ENCODE results near the gene LRRN4CL.
"Not testable (repeated sequence)": the region's sequence is repeated elsewhere in the genome, so short reads cannot be mapped to it uniquely, and the experiment has no call there.

The LRRN4CL gene

DNA sequence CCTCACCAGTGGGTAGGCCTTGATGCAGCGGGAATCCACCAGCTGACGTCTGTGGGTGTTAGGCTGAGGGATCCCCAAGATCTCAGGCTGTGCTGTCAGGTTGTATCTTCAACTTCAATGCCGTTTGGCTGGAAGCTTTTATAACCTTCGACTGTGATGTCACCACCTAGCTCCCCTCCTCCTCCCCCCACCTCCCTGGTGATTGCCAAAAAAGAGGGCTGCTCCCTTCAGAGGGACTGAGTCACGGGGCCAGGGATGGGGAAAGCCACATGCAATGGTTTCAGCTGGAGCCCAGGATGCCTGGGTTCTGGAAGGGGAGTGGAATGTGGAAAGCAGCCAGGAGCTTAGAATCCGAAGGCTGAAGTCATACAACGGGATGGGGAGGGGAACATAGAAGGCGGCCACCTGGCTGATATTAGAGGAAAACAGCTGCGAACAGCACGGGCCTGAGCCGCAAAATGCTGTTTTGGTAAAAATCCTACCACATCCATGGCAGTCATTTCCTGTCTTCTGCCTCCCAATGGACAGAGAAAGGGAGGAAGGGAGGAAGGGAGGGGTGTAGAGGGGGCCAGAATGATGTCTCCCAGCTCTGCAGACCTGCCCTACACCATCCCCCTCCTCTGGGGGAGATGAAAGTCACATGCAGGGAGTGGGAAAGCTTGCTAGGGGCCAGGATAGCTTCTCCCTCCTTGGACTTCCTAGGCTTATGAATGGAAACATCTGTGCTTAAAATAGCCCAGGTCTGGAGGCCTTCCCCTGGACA lies at the start of gene LRRN4CL:
TSS of gene LRRN4CL (minus strand) at position 110 of the 763 bp plus-strand sequence. CDS start 1,022 bp downstream, outside the sequence.
- DNase-seq (ENCODE audit: low read depth): no peak
- TF ChIP-seq, protein P1, sequence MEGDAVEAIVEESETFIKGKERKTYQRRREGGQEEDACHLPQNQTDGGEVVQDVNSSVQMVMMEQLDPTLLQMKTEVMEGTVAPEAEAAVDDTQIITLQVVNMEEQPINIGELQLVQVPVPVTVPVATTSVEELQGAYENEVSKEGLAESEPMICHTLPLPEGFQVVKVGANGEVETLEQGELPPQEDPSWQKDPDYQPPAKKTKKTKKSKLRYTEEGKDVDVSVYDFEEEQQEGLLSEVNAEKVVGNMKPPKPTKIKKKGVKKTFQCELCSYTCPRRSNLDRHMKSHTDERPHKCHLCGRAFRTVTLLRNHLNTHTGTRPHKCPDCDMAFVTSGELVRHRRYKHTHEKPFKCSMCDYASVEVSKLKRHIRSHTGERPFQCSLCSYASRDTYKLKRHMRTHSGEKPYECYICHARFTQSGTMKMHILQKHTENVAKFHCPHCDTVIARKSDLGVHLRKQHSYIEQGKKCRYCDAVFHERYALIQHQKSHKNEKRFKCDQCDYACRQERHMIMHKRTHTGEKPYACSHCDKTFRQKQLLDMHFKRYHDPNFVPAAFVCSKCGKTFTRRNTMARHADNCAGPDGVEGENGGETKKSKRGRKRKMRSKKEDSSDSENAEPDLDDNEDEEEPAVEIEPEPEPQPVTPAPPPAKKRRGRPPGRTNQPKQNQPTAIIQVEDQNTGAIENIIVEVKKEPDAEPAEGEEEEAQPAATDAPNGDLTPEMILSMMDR (conservative IDR thresholded peaks at IDR 0.05; ENCODE audit: low read depth, low read length): no peak
- H3K4me3 ChIP-seq (ENCODE audit: low read length): no peak within 1 kb of the TSS

DNA sequence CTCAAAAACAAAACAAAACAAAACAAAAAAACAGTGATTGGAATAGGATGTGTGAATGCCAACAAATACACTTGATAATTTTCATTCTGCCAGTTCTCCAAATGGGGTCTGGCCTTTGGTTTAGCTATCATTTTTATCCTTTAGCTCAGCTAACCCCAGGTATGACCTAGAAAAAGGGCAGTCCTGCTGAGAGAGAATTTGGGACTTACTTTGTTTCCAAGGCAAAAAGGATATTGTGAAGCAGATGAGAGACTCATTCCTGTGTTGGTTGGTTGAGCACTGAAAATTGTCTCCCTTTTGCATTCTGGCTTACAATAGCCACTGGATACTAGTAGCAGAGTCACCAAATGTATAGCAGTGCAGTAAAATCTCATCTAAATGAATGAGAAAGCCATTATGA lies 47.9 kb upstream of the LRRN4CL start:
- TF ChIP-seq, protein P1 (conservative IDR thresholded peaks at IDR 0.05; ENCODE audit: low read depth, low read length): no peak
- no peak overlapping the region for H3K4me3 ChIP-seq (ENCODE audit: low read length)
- no peak for DNase-seq (ENCODE audit: low read depth)

DNA sequence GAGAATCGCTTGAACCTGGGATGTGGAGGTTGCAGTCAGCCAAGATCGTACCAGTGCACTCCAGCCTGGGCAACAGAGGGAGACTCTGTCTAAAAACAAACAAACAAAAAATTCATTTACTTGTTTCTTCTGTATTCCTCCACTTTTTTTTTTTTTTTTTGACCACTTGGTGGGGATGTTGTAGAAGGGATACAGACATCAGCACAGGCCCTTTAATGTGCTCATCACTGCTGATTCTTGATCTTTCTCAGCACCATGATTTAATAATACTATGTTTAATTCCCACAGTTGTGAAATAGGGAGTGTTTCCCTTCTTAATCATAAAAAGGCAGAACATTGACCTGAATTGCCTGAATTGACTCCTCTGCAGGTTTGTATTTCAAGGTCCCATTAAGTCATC lies 43.5 kb upstream of the LRRN4CL start:
- no peak for DNase-seq (ENCODE audit: low read depth)

DNA sequence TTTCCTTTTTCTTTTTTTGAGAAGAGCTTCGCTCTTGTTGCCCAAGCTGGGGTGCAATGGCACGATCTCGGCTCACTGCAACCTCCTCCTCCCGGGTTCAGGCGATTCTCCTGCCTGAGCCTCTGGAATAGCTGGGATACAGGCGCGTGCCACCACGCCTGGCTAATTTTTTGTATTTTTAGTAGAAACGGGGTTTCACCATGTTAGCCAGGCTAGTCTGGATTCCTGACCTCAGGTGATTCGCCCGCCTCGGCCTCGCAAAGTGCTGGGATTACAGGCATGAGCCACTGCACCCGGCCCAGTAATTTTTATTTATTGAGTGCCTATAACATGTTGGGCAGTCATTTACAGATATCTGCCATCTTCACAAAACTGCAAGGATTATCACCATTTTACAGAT lies 40.7 kb upstream of the LRRN4CL start:
- peak overlapping the region; percentile 84 for H3K4me3 ChIP-seq (ENCODE audit: low read length)
- DNase-seq (ENCODE audit: low read depth): not testable (repeated sequence)

More for the DNA sequence above, 43.5 kb upstream of the LRRN4CL start:
- TF ChIP-seq, protein P1 (conservative IDR thresholded peaks at IDR 0.05; ENCODE audit: low read depth, low read length): peak; percentile 8
- H3K4me3 ChIP-seq (ENCODE audit: low read length): no peak overlapping the region

DNA sequence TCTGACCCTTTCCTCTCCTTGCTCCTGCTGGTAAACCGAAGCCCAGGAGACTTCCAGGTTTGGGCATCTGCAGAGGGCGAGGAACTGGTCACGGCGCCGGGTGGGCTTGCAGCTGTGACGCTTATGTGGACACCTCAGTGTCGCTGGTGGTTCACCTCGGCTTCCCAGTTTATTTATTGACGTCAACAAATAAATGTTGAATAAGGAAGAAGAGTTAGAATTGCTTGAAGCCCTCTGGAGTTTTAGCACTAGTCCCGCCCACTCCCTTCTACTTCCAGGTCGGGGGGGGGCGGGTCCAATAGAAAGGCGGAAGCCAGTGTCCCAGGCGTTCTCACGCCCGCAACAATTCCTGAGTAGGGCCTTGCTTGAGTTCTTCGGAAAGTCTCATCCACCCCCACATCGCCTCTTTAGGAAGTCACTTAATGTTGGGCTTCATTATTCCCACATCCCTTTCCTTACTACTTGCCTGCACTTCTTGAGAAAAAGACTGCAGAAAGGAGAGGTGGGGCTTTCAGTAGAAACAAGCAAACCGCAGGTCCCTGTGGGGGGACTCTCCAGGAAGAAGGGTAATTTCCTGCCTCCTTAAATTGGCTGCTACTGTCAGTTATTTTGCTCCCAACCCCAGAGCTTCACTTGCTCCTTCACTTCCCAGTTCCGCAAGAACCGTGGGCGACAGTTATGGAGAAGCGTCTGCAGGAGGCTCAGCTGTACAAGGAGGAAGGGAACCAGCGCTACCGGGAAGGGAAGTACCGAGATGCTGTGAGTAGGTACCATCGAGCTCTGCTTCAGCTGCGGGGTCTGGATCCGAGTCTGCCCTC lies 39.0 kb upstream of the LRRN4CL start, which contains the start of gene TTC9C:
TSS of gene TTC9C (plus strand) at position 316 of the 818 bp plus-strand sequence. CDS start at position 679, 363 bp downstream.
- TF ChIP-seq, protein P1 (conservative IDR thresholded peaks at IDR 0.05; ENCODE audit: low read depth, low read length): no peak
- peak within 1 kb of the TSS; percentile 84 for H3K4me3 ChIP-seq (ENCODE audit: low read length)
- peak; percentile 46 for DNase-seq (ENCODE audit: low read depth)

DNA sequence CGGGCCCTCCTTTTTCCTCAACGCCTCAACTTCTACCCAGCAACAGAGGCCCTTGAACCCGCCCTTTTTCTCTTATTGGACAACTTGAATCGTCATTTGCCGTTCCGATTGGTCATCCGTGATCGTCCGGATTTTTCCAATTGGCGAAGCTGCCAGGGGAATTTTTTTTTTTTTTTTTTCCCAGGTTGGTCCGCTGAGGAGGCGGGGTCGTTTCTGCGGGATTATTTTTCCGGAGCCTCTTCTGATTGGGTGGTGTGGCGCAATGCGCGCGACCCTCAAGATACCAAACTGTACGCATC lies 38.5 kb upstream of the LRRN4CL start:
- H3K4me3 ChIP-seq (ENCODE audit: low read length): peak overlapping the region; percentile 84
- TF ChIP-seq, protein P1 (conservative IDR thresholded peaks at IDR 0.05; ENCODE audit: low read depth, low read length): no peak
- DNase-seq (ENCODE audit: low read depth): peak; percentile 90

DNA sequence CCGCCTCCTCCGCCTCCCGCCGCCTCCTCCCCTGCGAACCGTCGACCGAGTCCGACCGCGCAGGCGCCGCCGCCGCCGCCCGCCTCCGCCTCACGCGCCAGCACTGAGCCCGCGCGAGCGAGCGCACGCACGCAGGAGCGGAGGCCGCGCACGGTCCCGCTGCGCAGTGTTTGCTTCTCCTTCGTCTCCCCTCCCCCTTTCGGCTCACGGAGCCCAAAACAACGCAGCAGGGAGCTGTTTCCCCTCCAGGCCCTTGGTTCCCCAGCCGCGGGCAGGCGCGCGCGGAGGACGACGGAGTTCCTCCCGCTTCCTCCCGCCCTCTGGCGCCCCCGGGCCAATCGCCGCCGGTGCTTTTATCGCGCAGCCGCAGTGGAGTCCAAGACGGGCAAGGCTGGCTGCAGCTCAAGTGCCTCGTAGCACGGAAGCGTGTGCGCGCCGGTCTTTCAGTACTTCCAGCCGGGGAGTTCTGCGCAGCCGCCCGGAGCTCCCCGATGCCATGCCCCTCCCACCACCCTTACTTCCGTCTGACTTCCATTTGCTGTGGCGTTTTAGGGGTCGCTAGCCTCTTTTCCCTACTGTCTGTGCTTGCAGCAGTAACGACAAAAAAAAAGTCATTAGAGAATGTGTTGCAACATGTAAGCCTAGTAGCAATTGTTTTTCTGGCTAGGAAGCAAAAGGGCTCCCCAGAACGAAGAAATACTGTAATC lies 38.0 kb upstream of the LRRN4CL start, which contains the start of gene HNRNPUL2:
TSS of gene HNRNPUL2 (minus strand) at position 293 of the 707 bp plus-strand sequence. CDS start 301 bp downstream, outside the sequence.
- peak; percentile 96 for DNase-seq (ENCODE audit: low read depth)
- TF ChIP-seq, protein P1 (conservative IDR thresholded peaks at IDR 0.05; ENCODE audit: low read depth, low read length): peak; percentile 22
- H3K4me3 ChIP-seq (ENCODE audit: low read length): peak within 1 kb of the TSS; percentile 84
